ENCODE results near the gene SNRPE. TPM values are rescaled to one million over a fixed set of nuclear protein-coding genes. Genes with fewer than 3 reads are reported as not detected.
"Not testable (repeated sequence)": the region's sequence is repeated elsewhere in the genome, so short reads cannot be mapped to it uniquely, and the experiment has no call there.

Gene SNRPE
- polyA plus RNA-seq, 4 donors = 46.3 to 156 (median 111) TPM

DNA sequence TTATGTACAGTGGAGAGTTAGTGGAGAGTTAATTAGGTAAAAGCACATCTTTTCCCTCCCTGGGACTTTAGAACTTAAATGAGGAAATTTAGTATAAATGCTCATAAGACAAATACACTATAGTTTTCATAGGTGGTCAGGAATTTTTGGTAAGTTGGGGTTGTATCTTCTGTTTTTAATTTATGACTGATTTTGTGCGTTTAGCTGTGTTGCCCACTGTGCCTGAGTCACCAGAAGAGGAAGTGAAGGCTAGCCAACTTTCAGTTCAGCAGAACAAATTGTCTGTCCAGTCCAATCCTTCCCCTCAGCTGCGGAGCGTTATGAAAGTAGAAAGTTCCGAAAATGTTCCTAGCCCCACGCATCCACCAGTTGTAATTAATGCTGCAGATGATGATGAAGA, 32.2 kb upstream of the SNRPE start:
- not testable (repeated sequence) for H3K27ac ChIP-seq (ENCODE audit: low read depth in 1 of 3, low read length in 2 of 3); H3K27me3 ChIP-seq (ENCODE audit: control insufficient read depth in 3 of 3, insufficient read depth in 3 of 3, low read length in 3 of 3); FAIRE-seq; DNase-seq; H3K9me3 ChIP-seq (ENCODE audit: control insufficient read depth in 2 of 2, insufficient read depth in 1 of 2, low read depth in 1 of 2, low read length in 1 of 2); H3K4me3 ChIP-seq (ENCODE audit: low read depth in 1 of 3, low read length in 3 of 3); H3K4me1 ChIP-seq (ENCODE audit: control insufficient read depth in 3 of 3, insufficient read depth in 2 of 3, low read depth in 1 of 3, low read length in 2 of 3)
- 81 to 93% (median 84%) methylated on average over 5 of the region's 5 CpGs for WGBS, 3 donors
- H3K36me3 ChIP-seq (ENCODE audit: control insufficient read depth in 3 of 3, insufficient read depth in 2 of 3, low read depth in 1 of 3, low read length in 3 of 3) = peaks cover 9 to 35% (median 18%) of the 10 kb centered on the region in 3 donors

DNA sequence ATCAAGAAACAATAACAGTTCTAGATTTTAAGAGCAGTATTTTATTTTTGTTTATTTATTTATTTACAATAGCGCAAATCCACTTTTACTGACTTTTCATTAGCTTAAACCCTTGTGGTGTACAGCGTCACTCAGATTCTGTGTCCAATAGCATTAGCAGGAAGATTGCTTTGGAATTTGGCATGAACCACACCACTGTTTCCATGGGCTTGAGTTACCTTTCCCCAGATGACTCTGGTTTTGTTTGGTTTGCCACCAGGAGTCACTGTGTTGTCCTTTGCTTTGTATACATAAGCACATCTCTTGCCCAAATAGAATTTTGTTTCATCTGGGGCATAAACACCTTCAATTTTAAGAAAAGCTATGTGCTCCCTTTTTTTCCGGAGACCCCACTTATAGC, 25.9 kb upstream of the SNRPE start:
- DNase-seq = no peak
- Histone ChIP-seq H3K4me1 (ENCODE audit: control insufficient read depth in 3 of 3, insufficient read depth in 2 of 3, low read depth in 1 of 3, low read length in 2 of 3) (no peaks in the 10 kb centered on the region), H3K27me3 (ENCODE audit: control insufficient read depth in 3 of 3, insufficient read depth in 3 of 3, low read length in 3 of 3) (no peaks in the 10 kb centered on the region), H3K36me3 (ENCODE audit: control insufficient read depth in 3 of 3, insufficient read depth in 2 of 3, low read depth in 1 of 3, low read length in 3 of 3) (peaks cover 16 to 62% (median 36%) of the 10 kb centered on the region in 3 donors), H3K9me3 (ENCODE audit: control insufficient read depth in 2 of 2, insufficient read depth in 1 of 2, low read depth in 1 of 2, low read length in 1 of 2) (peaks cover 0 to under 1% of the 10 kb centered on the region in 2 donors), H3K27ac (ENCODE audit: low read depth in 1 of 3, low read length in 2 of 3) (no peak overlapping the region), H3K4me3 (ENCODE audit: low read depth in 1 of 3, low read length in 3 of 3) (no peak overlapping the region)
- 97 to 100% (median 99%) methylated on average over 3 of the region's 3 CpGs for WGBS, 3 donors
- FAIRE-seq = no peak

DNA sequence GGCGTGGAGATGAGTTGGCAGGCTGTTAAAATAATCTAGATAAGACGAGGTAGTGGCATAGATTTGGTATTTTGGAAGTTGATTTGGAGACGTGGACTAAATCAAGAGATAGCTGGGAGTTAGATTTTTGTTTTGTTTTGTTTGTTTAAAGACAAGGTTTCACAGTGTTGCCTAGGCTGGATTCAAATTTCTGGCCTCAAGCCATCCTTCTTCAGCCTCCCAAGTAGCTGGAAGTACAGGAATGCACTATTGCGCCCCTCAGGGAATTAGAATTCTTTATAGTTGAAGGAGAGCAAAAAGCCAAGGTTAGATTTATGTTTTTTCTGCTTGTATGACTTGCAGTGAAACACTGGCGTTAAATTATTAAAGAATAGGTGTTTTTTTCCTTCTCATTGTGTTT, 22.3 kb upstream of the SNRPE start:
- DNase-seq (no peak), FAIRE-seq (no peak)
- Histone ChIP-seq H3K4me3 (ENCODE audit: low read depth in 1 of 3, low read length in 3 of 3) (no peak overlapping the region), H3K4me1 (ENCODE audit: control insufficient read depth in 3 of 3, insufficient read depth in 2 of 3, low read depth in 1 of 3, low read length in 2 of 3) (no peaks in the 10 kb centered on the region), H3K36me3 (ENCODE audit: control insufficient read depth in 3 of 3, insufficient read depth in 2 of 3, low read depth in 1 of 3, low read length in 3 of 3) (peaks cover 13 to 57% (median 26%) of the 10 kb centered on the region in 3 donors), H3K9me3 (ENCODE audit: control insufficient read depth in 2 of 2, insufficient read depth in 1 of 2, low read depth in 1 of 2, low read length in 1 of 2) (peaks cover 0 to 4% of the 10 kb centered on the region in 2 donors), H3K27me3 (ENCODE audit: control insufficient read depth in 3 of 3, insufficient read depth in 3 of 3, low read length in 3 of 3) (no peaks in the 10 kb centered on the region), H3K27ac (ENCODE audit: low read depth in 1 of 3, low read length in 2 of 3) (no peak overlapping the region)
- WGBS, 3 donors = 72 to 88% (median 83%) methylated on average over 5 of the region's 5 CpGs

DNA sequence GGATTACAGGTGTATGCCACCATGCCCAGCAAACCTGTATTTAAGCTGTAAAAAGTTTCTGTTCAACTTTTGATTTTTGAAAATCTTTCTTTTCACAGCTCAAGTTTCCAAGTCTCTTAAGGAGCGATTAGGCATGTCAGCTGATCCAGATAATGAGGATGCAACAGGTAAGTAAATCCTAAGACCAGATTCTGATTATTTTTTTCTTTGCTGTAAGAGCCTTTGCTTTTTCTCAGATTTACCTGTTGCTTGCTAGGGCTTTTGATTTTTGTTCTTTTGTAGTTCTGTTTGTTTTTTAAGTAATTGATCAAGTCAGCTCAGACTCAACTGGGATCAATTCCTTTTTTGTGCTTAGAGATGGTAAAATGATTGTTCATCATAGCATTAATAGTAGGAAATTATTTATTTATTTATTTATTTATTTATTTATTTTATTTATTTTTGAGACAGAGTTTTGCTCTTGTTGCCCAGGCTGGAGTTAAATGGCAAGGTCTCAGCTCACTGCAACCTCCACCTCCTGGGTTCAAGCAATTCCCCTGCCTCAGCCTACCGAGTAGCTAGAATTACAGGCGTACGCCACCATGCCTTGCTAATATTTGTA, 21.1 kb upstream of the SNRPE start:
- 97 to 98% (median 97%) methylated on average over 4 of the region's 4 CpGs for WGBS, 3 donors
- DNase-seq (no peak), FAIRE-seq (no peak)
- H3K4me1 ChIP-seq (ENCODE audit: control insufficient read depth in 3 of 3, insufficient read depth in 2 of 3, low read depth in 1 of 3, low read length in 2 of 3) = no peaks in the 10 kb centered on the region
- no peak overlapping the region for H3K4me3 ChIP-seq (ENCODE audit: low read depth in 1 of 3, low read length in 3 of 3)
- H3K9me3 ChIP-seq (ENCODE audit: control insufficient read depth in 2 of 2, insufficient read depth in 1 of 2, low read depth in 1 of 2, low read length in 1 of 2) = peaks cover 0 to 4% of the 10 kb centered on the region in 2 donors
- no peaks in the 10 kb centered on the region for H3K27me3 ChIP-seq (ENCODE audit: control insufficient read depth in 3 of 3, insufficient read depth in 3 of 3, low read length in 3 of 3)
- no peak overlapping the region for H3K27ac ChIP-seq (ENCODE audit: low read depth in 1 of 3, low read length in 2 of 3)
- H3K36me3 ChIP-seq (ENCODE audit: control insufficient read depth in 3 of 3, insufficient read depth in 2 of 3, low read depth in 1 of 3, low read length in 3 of 3) = peaks cover 7 to 52% (median 26%) of the 10 kb centered on the region in 3 donors

DNA sequence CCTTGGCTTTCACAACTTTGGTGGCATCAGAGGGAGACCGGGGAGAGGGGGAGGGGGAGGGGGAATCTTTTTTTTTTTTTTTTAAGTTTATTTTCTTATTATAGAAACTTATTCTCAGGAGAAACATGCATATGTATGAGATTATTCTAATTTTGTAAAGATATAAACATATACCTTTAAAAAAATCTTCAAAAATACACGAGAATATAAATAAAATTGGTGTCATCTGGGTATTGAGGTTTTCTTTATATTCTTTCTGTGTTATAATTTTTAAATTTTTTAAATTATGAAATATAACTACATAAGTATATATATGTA, 18.9 kb upstream of the SNRPE start:
- FAIRE-seq (no peak), DNase-seq (no peak)
- 82 to 98% (median 89%) methylated on average over 2 of the region's 2 CpGs for WGBS, 3 donors
- H3K4me1 ChIP-seq (ENCODE audit: control insufficient read depth in 3 of 3, insufficient read depth in 2 of 3, low read depth in 1 of 3, low read length in 2 of 3) = no peaks in the 10 kb centered on the region
- H3K27ac ChIP-seq (ENCODE audit: low read depth in 1 of 3, low read length in 2 of 3) = no peak overlapping the region
- H3K9me3 ChIP-seq (ENCODE audit: control insufficient read depth in 2 of 2, insufficient read depth in 1 of 2, low read depth in 1 of 2, low read length in 1 of 2) = peaks cover 0 to 4% of the 10 kb centered on the region in 2 donors
- no peak overlapping the region for H3K4me3 ChIP-seq (ENCODE audit: low read depth in 1 of 3, low read length in 3 of 3)
- H3K27me3 ChIP-seq (ENCODE audit: control insufficient read depth in 3 of 3, insufficient read depth in 3 of 3, low read length in 3 of 3) = no peaks in the 10 kb centered on the region
- H3K36me3 ChIP-seq (ENCODE audit: control insufficient read depth in 3 of 3, insufficient read depth in 2 of 3, low read depth in 1 of 3, low read length in 3 of 3) = peaks cover 8 to 44% (median 16%) of the 10 kb centered on the region in 3 donors

DNA sequence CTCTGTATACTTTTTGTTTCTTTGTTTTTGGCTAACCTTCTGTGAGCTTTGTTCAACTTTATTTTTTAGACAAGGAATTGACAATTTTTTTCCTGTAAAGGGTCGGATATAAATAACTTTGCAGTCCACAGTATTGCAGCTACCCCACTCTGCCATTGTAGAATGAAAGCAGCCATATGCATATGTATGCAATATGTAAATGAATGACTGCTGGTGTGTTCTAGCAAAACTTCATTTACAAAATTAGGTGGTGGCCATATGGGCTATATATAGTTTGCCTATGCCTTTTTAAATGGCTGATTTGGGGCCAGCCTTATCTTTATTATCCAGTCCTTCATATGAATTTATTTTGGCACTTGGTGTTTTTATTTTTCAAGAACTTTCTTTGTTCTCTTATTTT, 18.0 kb upstream of the SNRPE start:
- H3K36me3 ChIP-seq (ENCODE audit: control insufficient read depth in 3 of 3, insufficient read depth in 2 of 3, low read depth in 1 of 3, low read length in 3 of 3) = peaks cover 8 to 46% (median 9%) of the 10 kb centered on the region in 3 donors
- no peak overlapping the region for H3K4me3 ChIP-seq (ENCODE audit: low read depth in 1 of 3, low read length in 3 of 3)
- H3K27me3 ChIP-seq (ENCODE audit: control insufficient read depth in 3 of 3, insufficient read depth in 3 of 3, low read length in 3 of 3) = no peaks in the 10 kb centered on the region
- FAIRE-seq (no peak), DNase-seq (no peak)
- WGBS, 3 donors = 90 to 96% (median 92%) methylated on average over 1 of the region's 1 CpG
- peaks cover 0 to 4% of the 10 kb centered on the region in 2 donors for H3K9me3 ChIP-seq (ENCODE audit: control insufficient read depth in 2 of 2, insufficient read depth in 1 of 2, low read depth in 1 of 2, low read length in 1 of 2)
- no peak overlapping the region for H3K27ac ChIP-seq (ENCODE audit: low read depth in 1 of 3, low read length in 2 of 3)
- no peaks in the 10 kb centered on the region for H3K4me1 ChIP-seq (ENCODE audit: control insufficient read depth in 3 of 3, insufficient read depth in 2 of 3, low read depth in 1 of 3, low read length in 2 of 3)

DNA sequence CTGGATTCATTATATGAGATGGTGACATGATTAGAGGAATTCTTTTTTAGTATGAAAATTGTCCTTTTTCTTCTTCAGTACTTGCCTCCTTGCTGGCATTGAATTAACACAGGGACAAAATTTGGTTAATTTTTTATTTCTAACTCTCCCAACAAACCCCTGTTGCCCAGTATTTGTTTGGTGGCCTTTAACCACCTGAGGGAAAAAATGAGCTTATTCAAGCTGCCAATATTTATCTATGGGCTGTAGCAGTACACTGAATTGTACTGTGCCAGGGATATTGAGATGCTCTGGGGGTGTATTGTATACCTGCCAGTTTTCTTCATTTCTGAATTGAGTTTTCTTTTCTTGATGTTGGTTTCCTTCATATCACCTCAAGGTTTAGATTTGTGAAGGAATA, 8.3 kb upstream of the SNRPE start:
- H3K27me3 ChIP-seq (ENCODE audit: control insufficient read depth in 3 of 3, insufficient read depth in 3 of 3, low read length in 3 of 3); H3K4me3 ChIP-seq (ENCODE audit: low read depth in 1 of 3, low read length in 3 of 3); H3K9me3 ChIP-seq (ENCODE audit: control insufficient read depth in 2 of 2, insufficient read depth in 1 of 2, low read depth in 1 of 2, low read length in 1 of 2); DNase-seq; H3K27ac ChIP-seq (ENCODE audit: low read depth in 1 of 3, low read length in 2 of 3); H3K4me1 ChIP-seq (ENCODE audit: control insufficient read depth in 3 of 3, insufficient read depth in 2 of 3, low read depth in 1 of 3, low read length in 2 of 3): not testable (repeated sequence)
- H3K36me3 ChIP-seq (ENCODE audit: control insufficient read depth in 3 of 3, insufficient read depth in 2 of 3, low read depth in 1 of 3, low read length in 3 of 3) = peaks cover 12 to 31% (median 20%) of the 10 kb centered on the region in 3 donors
- peak; percentile 55 for FAIRE-seq

DNA sequence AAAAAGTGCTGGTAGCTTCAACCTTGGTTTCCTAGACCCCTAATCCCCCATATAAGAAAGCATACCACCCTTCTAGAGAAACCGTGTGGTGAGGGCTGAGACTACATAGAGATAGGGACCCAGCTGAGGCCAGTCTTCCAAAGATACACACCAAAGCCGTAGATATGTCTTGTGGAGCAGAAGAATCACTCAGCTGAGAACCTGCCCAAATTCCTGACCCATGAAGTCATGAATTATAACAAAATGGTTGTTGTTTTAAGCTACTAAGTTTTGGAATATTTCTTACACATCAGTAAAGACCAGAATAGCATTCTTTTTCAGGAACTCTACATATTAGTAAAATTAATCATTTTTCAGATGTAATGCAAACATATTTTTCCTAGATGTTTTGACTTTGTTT, 3.3 kb upstream of the SNRPE start:
- DNase-seq (no peak), FAIRE-seq (no peak)
- no peak overlapping the region for H3K27ac ChIP-seq (ENCODE audit: low read depth in 1 of 3, low read length in 2 of 3)
- no peaks in the 10 kb centered on the region for H3K9me3 ChIP-seq (ENCODE audit: control insufficient read depth in 2 of 2, insufficient read depth in 1 of 2, low read depth in 1 of 2, low read length in 1 of 2)
- no peak overlapping the region for H3K4me3 ChIP-seq (ENCODE audit: low read depth in 1 of 3, low read length in 3 of 3)
- peaks cover 0 to 13% (median 4%) of the 10 kb centered on the region in 3 donors for H3K4me1 ChIP-seq (ENCODE audit: control insufficient read depth in 3 of 3, insufficient read depth in 2 of 3, low read depth in 1 of 3, low read length in 2 of 3)
- no peaks in the 10 kb centered on the region for H3K27me3 ChIP-seq (ENCODE audit: control insufficient read depth in 3 of 3, insufficient read depth in 3 of 3, low read length in 3 of 3)
- H3K36me3 ChIP-seq (ENCODE audit: control insufficient read depth in 3 of 3, insufficient read depth in 2 of 3, low read depth in 1 of 3, low read length in 3 of 3) = peaks cover 0 to 7% (median 7%) of the 10 kb centered on the region in 3 donors
- WGBS, 3 donors = 52 to 68% (median 57%) methylated on average over 2 of the region's 2 CpGs

DNA sequence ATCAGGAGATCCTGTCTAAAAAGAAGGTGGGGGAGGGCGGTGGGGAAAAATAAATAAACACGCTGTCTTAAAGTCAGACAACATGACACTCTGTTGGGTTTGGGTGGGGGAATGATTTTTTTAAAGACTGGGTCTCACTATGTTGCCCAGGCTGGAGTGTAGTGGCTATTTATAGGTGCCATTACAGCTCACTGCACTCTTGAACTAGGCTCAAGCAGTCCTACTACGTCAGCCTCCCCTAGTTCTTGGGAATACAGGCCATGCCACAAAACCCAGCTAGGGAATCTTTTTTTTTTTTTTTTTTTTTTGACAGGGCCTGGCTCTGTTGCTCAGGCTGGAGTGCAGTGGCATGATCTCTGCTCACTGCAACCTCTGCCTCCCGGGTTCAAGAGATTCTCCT, 2.4 kb upstream of the SNRPE start:
- H3K27me3 ChIP-seq (ENCODE audit: control insufficient read depth in 3 of 3, insufficient read depth in 3 of 3, low read length in 3 of 3) = no peaks in the 10 kb centered on the region
- no peaks in the 10 kb centered on the region for H3K9me3 ChIP-seq (ENCODE audit: control insufficient read depth in 2 of 2, insufficient read depth in 1 of 2, low read depth in 1 of 2, low read length in 1 of 2)
- H3K27ac ChIP-seq (ENCODE audit: low read depth in 1 of 3, low read length in 2 of 3) = no peak overlapping the region
- peaks cover 0 to 11% (median 7%) of the 10 kb centered on the region in 3 donors for H3K36me3 ChIP-seq (ENCODE audit: control insufficient read depth in 3 of 3, insufficient read depth in 2 of 3, low read depth in 1 of 3, low read length in 3 of 3)
- H3K4me1 ChIP-seq (ENCODE audit: control insufficient read depth in 3 of 3, insufficient read depth in 2 of 3, low read depth in 1 of 3, low read length in 2 of 3) = peaks cover 0 to 13% (median 4%) of the 10 kb centered on the region in 3 donors
- no peak for FAIRE-seq
- DNase-seq = no peak
- 76 to 90% (median 85%) methylated on average over 4 of the region's 4 CpGs for WGBS, 3 donors
- H3K4me3 ChIP-seq (ENCODE audit: low read depth in 1 of 3, low read length in 3 of 3) = no peak overlapping the region
